Measurements from ENCODE around the gene MLPH. TPM values are rescaled to one million over a fixed set of nuclear protein-coding genes. Genes with fewer than 3 reads are reported as not detected.
A peak's percentile ranks its signal among the peaks of the same experiment; 100 is the strongest.

The MLPH gene
- polyA plus RNA-seq, 1 donor from 2014 or later, result not detected

DNA sequence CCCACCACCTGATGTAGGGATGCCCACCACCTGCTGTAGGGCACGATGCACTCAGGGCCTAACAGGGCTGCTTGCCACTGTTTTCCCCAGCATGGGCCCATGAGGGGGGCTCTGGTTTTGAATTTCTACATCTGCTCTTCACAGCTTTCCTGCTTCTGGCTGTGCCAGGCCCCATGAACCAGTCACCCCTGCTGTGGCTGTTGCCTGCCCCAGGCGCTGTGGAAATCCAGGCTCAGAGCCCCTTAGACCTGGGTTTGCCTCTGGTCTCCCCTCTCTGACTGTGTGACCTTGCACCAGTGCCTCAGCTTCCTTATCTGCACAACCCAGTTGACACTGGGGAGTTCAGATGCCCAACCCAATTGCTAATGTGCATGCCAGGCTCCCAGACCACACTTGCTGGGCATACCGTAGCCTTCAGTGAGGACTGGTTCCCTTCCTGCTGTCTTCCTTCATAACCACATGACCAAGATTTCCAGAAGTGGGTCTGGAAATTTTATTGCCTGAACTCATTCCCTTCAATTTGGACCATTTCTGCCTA is 6.0 kb upstream of the MLPH start:
- H3K4me1 Mint-ChIP-seq, result peaks cover 0 to 1% (median under 1%) of the 10 kb centered on the region in 3 donors
- H3K9me3 Mint-ChIP-seq, result no peaks in the 10 kb centered on the region
- peaks cover 20% of the 10 kb centered on the region for H3K27me3 Mint-ChIP-seq
- H3K4me3 Mint-ChIP-seq, result no peak overlapping the region
- H3K36me3 Mint-ChIP-seq, result no peaks in the 10 kb centered on the region
- H3K27ac Mint-ChIP-seq, result no peak overlapping the region

GRCh38 chr2:237482485-237482884 is 4.6 kb upstream of the MLPH start:
- H3K4me3 Mint-ChIP-seq, result no peak overlapping the region
- no peak overlapping the region for H3K27ac Mint-ChIP-seq
- peaks cover 21% of the 10 kb centered on the region for H3K27me3 Mint-ChIP-seq
- no peaks in the 10 kb centered on the region for H3K4me1 Mint-ChIP-seq
- H3K36me3 Mint-ChIP-seq, result no peaks in the 10 kb centered on the region
- H3K9me3 Mint-ChIP-seq, result no peaks in the 10 kb centered on the region

DNA sequence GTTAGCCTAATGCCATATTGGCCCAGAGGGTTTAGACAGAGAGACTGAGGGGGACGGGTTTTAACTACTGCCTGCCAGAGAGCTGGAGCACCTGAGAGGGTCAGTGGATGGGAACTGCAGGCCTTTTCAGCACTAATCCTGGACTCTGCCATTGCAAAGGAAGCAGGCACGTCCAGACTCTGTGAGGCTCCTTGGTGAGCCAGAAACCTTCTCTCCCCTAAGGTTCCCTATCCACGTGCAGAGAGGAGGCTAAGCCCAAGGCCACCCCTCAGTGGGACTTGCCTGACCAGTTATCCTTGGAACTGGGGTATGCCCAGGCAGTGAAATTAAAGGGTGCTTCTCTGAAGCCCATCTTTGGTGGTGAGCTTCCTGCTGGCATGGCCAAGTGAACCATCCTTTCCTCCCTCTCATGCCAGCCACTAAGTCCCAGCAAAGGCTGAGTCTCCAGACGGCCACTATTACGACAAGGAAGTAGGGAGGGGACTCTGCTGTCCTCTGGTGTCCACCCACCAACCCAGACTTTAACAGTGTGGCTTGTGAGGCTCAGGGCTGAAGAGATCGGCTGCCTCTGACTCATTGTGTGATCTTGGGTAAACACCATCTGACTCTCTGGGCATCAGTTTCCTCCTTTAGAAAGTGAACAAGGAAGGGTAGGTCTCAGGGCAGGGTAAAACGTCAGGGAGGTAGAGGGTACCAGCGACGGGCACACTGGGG is 3.9 kb upstream of the MLPH start:
- Mint-ChIP-seq H3K9me3 (no peaks in the 10 kb centered on the region), H3K27me3 (peaks cover 27% of the 10 kb centered on the region), H3K27ac (no peak overlapping the region), H3K4me1 (no peaks in the 10 kb centered on the region), H3K36me3 (no peaks in the 10 kb centered on the region), H3K4me3 (no peak overlapping the region)

- Mint-ChIP-seq H3K36me3 (no peaks in the 10 kb centered on the region), H3K27me3 (peaks cover 36% of the 10 kb centered on the region), H3K27ac (no peak overlapping the region), H3K4me1 (no peaks in the 10 kb centered on the region), H3K9me3 (peaks cover 0 to 1% (median 0%) of the 10 kb centered on the region in 3 donors), H3K4me3 (no peak overlapping the region)
These were observed 1.7 kb upstream of the MLPH start for GRCh38 chr2:237485304-237485703.

- no peaks in the 10 kb centered on the region for H3K36me3 Mint-ChIP-seq
- H3K4me1 Mint-ChIP-seq, result no peaks in the 10 kb centered on the region
- no peak overlapping the region for H3K27ac Mint-ChIP-seq
- peak overlapping the region in 1 of 4 donors; percentile 50 for H3K4me3 Mint-ChIP-seq
- peaks cover 36% of the 10 kb centered on the region for H3K27me3 Mint-ChIP-seq
- peaks cover 0 to 3% (median 2%) of the 10 kb centered on the region in 3 donors for H3K9me3 Mint-ChIP-seq
These were observed 1.2 kb upstream of the MLPH start for GRCh38 chr2:237485844-237486243.

- peaks cover 34% of the 10 kb centered on the region for H3K27me3 Mint-ChIP-seq
- H3K36me3 Mint-ChIP-seq, result no peaks in the 10 kb centered on the region
- H3K27ac Mint-ChIP-seq, result no peak overlapping the region
- H3K9me3 Mint-ChIP-seq, result peaks cover 0 to 7% (median 5%) of the 10 kb centered on the region in 3 donors
- H3K4me3 Mint-ChIP-seq, result no peak overlapping the region
- no peaks in the 10 kb centered on the region for H3K4me1 Mint-ChIP-seq
These were observed 675 bp upstream of the MLPH start for GRCh38 chr2:237486334-237486818.

- H3K36me3 Mint-ChIP-seq, result no peaks in the 10 kb centered on the region
- no peak overlapping the region for H3K4me3 Mint-ChIP-seq
- H3K27ac Mint-ChIP-seq, result no peak overlapping the region
- H3K9me3 Mint-ChIP-seq, result peaks cover 0 to 16% (median 14%) of the 10 kb centered on the region in 3 donors
- peaks cover 32% of the 10 kb centered on the region for H3K27me3 Mint-ChIP-seq
- H3K4me1 Mint-ChIP-seq, result no peaks in the 10 kb centered on the region
These were observed 445 bp downstream of the MLPH start for GRCh38 chr2:237487496-237487895.

GRCh38 chr2:237488295-237488694 is 1.2 kb downstream of the MLPH start:
- Mint-ChIP-seq H3K4me3 (no peak overlapping the region), H3K9me3 (peaks cover 0 to 19% (median 17%) of the 10 kb centered on the region in 3 donors), H3K4me1 (no peaks in the 10 kb centered on the region)

DNA sequence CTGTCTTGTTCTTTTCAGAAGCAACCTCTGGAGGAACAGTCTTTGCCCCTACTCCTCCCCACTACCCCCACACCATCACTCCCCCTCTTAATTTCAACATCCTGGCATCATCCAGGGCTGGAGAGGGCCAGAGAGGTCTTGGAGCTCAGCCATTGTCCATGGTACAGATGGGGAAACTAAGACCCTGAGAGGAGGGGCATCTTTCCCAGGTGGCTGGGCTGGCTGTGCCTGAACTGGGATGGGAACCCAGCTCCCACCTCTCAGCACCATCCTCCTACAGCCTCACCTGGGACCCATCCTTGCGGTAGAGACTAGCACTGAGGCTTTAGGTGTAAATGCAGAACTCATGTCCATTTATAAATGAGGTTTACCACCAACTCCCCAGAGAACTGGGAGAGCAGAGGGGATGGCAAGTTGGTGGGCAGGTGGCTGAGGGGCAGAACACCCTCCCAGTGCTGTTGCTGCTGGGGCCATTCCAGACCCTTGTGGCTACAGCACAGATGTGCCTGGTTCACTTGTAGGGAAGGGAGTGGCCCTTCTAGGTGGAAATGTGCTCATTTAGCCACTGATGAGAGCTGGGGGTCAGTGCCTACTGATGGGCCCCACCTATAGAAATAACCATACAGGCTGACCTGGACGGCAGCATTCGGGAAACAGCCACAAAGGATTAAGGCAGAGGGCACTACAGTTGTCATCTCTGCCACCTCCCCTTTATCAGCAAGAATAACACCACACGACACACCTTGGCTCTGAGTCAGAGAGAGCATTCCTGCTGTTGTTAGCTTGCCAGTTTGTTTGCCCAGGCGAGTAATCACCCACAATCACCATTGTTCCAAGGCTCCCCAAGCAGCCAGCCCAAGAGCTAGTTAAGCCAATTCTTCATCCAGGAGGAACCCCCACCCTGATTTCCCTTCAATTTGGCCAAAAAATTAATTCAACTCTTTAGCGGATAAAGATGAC is 2.1 kb downstream of the MLPH start:
- Mint-ChIP-seq H3K27me3 (peaks cover 28% of the 10 kb centered on the region), H3K9me3 (peaks cover 0 to 20% (median 17%) of the 10 kb centered on the region in 3 donors), H3K4me1 (no peaks in the 10 kb centered on the region), H3K27ac (no peak overlapping the region), H3K36me3 (peaks cover 1% of the 10 kb centered on the region), H3K4me3 (peak overlapping the region in 1 of 4 donors; percentile 5)

More at GRCh38 chr2:237488295-237488694, 1.2 kb downstream of the MLPH start:
- H3K27ac Mint-ChIP-seq, result no peak overlapping the region
- H3K36me3 Mint-ChIP-seq, result peaks cover 1% of the 10 kb centered on the region
- H3K27me3 Mint-ChIP-seq, result peaks cover 31% of the 10 kb centered on the region

DNA sequence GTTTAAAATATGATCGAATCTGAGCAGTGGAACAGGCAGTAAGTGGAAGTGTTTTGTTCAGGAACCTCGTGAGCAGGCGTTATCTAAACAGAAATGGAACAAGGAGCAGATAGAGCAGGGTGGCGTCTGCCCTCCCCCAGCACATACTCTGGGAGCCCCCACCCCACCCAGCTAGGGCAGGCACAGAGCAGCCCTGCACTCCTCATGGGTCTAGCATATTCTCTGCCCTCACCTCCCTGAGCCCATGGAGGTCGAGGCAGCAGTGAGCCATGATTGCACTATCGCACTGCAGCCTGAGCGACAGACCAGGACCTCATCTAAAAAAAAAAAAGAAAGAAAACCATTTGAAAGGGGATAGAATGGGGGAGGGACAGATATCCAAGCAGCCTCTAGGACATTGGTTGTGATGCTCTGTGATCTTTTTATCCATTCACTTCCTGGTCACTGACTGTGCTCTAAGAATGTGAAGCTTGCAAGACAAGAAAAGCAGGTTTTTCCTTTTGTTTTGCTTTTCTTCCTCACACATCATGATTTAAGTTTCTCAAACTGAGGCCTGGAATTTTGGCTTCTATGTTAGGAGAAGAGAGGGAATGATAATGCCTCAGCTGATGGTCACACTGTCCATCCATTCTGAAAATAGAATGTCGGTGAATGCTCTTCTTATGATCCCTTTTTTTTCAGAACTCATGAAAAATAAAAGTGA is 3.1 kb downstream of the MLPH start:
- H3K4me3 Mint-ChIP-seq, result no peak overlapping the region
- H3K27me3 Mint-ChIP-seq, result peaks cover 25% of the 10 kb centered on the region
- H3K36me3 Mint-ChIP-seq, result peaks cover 1% of the 10 kb centered on the region
- peaks cover 0 to 20% (median 17%) of the 10 kb centered on the region in 3 donors for H3K9me3 Mint-ChIP-seq
- no peaks in the 10 kb centered on the region for H3K4me1 Mint-ChIP-seq
- H3K27ac Mint-ChIP-seq, result no peak overlapping the region

- Mint-ChIP-seq H3K4me1 (no peaks in the 10 kb centered on the region), H3K4me3 (no peak overlapping the region), H3K9me3 (peaks cover 0 to 20% (median 17%) of the 10 kb centered on the region in 3 donors), H3K27ac (no peak overlapping the region), H3K27me3 (peaks cover 24% of the 10 kb centered on the region), H3K36me3 (peaks cover 1% of the 10 kb centered on the region)
These were observed 3.7 kb downstream of the MLPH start for GRCh38 chr2:237490795-237491194.

GRCh38 chr2:237491515-237492118 is 4.6 kb downstream of the MLPH start:
- Mint-ChIP-seq H3K4me3 (no peak overlapping the region), H3K27me3 (peaks cover 25% of the 10 kb centered on the region), H3K9me3 (peaks cover 0 to 20% (median 17%) of the 10 kb centered on the region in 3 donors), H3K4me1 (no peaks in the 10 kb centered on the region), H3K27ac (no peak overlapping the region), H3K36me3 (peaks cover 1% of the 10 kb centered on the region)

DNA sequence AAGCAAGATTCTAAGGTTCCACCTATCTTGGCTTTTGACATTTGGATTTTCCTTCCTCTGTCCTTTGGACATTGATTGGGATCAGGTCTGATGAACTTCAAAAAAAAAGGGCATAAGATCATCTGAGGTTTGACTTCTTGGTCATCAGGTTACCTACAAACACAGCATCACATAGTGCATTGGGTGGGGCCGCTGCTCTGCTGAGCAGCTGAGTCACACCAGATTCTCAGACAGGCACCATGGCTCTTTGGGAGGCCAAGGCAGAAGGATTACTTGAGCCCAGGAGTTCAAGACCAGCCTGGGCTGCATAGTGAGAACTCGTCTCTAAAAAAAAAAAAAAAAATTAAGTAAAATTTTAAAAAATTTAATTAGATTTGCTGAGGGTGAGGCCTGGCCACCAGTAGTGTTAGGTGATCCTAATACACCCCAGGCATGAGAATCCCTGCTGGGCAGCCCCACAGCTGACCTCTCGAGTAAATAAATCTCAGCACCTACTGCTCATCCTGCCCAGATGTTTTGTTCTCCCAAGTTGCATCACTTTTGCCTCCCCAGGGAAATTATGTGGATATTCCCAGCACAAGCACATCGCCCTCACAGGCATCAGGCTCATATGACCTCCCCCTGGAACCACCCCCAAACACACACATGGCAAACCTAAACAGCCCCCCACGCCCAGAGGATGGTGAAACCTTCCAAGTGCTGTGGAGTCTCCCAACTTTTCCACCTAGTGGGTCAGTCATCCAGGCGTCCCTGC is 5.3 kb downstream of the MLPH start:
- Mint-ChIP-seq H3K9me3 (peaks cover 0 to 20% (median 17%) of the 10 kb centered on the region in 3 donors), H3K27ac (peak overlapping the region in 1 of 3 donors; percentile 48), H3K27me3 (peaks cover 23% of the 10 kb centered on the region), H3K36me3 (peaks cover 1% of the 10 kb centered on the region), H3K4me1 (no peaks in the 10 kb centered on the region), H3K4me3 (no peak overlapping the region)

Measured in IgD-negative memory B cell (primary cell).